HG03103 (cell line): ENCODE data around the gene ARPC1B.
"Not testable (repeated sequence)": the region's sequence is repeated elsewhere in the genome, so short reads cannot be mapped to it uniquely, and the experiment has no call there.

ENCODE experiments used
- ATAC-seq: cut with Tn5 transposase; IDR thresholded peaks from one replicate; pipeline ENCODE4 v1.9.1; 2021; ENCODE audit warnings: low read depth; ENCODE audit not compliant: unreplicated experiment

Gene ARPC1B

DNA sequence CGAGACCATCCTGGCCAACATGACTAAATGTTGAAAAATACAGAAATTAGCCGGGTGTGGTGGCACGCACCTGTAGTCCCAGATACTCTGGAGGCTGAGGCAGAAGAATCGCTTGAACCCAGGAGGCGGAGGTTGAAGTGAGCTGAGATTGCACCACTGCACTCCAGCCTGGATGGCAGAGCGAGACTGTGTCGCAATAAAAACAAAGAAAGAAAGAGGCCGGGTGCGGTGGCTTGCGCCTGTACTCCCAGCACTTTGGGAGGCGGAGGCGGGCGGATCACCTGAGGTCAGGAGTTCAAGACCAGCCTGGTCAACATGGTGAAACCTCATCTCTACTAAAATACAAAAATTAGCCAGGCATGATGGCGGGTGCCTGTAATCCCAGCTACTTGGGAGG is 12.7 kb downstream of the ARPC1B start:
- ATAC-seq, result not testable (repeated sequence)

- no peak for ATAC-seq
Measured at GRCh38 chr7:99387912-99388311, 13.4 kb downstream of the ARPC1B start.

DNA sequence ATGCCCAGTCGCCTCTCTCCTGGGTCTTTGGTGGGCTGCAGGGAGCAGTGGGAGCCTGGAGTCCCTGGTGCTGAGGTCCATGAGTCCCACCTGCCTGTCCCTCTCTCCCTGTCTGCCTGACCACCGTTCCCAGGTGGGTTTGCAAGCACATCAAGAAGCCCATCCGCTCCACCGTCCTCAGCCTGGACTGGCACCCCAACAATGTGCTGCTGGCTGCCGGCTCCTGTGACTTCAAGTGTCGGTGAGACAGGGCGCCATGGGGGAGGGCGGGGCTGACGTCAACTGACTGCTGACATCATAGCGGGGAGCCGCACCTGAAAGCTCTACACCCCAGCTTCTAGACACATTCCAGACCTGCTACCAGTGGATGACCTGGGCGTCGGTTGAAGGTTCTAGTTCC is 15.2 kb downstream of the ARPC1B start:
- ATAC-seq, result no peak

DNA sequence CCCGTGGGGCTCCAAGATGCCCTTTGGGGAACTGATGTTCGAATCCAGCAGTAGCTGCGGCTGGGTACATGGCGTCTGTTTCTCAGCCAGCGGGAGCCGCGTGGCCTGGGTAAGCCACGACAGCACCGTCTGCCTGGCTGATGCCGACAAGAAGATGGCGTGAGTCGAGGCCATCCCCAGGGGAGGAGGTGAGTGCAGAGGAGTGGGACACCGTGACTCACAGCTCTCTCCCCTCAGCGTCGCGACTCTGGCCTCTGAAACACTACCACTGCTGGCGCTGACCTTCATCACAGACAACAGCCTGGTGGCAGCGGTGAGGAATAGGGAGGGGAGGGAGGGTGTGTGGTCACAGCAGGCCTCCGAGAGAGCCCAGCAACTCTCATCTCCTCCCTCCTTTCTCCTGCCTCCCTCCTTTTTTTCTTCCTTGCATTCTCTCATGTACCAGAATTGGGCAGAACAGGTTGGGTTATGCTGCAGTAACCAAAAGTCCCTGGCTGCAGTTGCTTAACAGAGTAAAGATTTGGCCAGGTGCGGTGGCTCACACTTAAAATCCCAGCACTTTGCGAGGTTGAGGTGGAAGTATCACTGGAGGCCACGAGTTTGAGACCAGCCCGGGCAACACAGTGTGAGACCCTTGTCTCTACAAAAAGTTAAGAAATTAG is 16.5 kb downstream of the ARPC1B start:
- no peak for ATAC-seq

- ATAC-seq, result no peak
Measured at GRCh38 chr7:99392046-99392445, 17.5 kb downstream of the ARPC1B start.

- ATAC-seq, result peak; percentile 60
Measured at GRCh38 chr7:99392659-99393354, 18.3 kb downstream of the ARPC1B start.

GRCh38 chr7:99393355-99394187 is 19.0 kb downstream of the ARPC1B start:
- no peak for ATAC-seq

GRCh38 chr7:99394188-99394502 is 19.6 kb downstream of the ARPC1B start:
- ATAC-seq, result no peak

DNA sequence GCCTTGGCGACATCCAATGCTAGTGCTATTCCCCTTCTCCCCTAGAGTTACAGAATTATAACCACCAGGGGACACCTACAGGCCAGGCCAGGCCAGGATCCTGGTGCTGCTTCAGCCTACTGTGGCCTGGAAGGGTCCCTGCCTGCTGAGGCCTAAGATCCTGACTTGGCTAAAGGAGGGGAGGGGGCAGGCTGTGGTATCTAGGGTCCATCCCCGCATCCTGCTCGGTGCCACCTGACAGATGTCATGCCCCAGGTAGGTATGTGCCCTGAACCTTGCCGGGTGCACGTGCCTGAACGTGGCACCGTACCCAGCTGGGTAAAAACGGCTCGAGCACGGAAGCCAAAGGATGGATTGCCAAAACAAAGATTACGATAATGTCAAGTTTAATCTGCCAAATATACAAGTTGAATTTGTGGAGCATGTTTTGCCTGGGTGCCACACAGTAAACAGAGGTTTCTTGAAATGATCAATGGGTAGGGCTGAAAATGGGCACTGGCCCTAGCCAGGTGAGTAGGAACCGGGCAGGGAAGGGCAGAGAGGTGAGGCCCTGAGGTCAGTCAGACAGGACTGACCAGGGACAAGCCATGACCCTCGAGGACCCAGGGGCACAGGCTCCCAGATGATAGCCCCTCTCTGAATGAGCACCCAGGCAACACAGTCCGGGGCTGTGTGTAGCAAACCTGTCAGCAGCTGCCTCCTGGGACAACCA is 21.2 kb downstream of the ARPC1B start:
- no peak for ATAC-seq

DNA sequence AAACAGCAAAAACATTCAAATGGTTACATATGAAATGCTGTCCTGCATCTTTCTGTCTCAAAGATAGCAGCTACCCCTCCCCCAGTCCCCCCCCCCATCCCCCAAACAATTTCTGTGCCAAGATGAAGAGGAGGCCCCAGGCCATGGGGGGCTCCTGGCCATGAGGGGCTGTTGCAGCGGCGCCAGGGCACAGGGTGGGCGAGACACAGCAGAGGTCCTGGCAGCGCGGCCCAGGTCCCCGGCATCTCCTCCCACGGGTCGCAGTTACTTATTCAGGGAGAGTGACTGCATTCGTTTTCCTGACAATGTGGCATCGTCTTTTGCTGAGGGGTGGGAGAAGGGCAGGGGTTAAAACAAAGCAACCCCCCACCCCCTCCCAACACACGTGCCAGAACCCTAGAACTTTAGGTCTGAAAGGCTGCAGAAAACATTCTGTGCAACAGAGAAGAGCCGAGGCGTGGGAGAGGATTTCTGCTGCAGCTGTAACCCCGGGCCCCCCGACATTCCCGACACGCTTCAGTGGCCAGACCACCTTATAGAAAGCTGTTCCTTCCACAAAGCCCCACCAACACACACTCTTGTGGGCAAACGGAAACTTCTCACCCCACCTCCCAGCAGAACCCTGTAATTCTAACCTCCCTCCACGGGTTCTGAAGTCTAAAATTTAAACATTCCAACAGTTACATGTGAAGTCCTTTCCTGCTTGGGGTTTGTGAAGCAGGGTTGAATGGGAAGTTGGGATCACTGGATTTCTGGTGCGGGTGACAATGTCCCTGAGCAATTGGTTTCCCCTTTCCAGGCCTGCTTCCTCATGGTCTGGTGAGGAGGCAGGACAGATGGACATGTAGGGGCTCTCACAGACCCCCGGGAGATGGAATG is 22.1 kb downstream of the ARPC1B start:
- ATAC-seq, result no peak

DNA sequence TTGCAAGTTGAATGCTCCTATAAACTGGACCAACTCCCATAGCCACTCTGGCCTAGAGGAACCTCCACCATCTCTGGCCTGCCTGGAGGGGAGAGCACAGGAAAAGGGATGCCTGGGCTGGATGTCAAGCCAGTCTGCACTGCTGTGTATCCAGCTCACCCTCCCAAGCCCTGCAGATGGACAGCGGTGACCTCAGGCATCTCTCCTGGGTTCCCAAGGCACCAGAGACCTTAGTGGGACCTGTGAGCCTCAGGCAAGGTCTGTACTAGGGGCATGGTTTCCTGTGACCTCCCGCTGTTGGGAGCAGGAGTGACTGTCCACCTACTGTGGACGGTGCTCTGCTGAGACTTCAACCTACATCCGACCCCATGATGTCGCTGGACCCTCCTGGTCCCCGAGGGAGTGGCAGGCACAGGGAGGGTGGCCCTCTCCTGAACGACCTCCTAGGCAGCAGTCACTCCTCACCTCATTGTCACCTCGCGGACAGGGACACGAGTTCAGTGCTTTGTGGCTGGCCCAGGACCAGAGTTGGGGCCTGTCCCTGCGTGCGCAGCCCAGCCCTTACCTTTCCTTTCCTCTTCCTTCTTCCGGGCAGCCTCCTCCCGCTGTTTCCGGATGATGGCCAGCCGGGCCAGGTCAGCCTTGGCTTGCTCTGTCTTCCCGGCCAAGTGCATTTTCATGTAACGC is 22.9 kb downstream of the ARPC1B start:
- no peak for ATAC-seq

GRCh38 chr7:99398891-99399445 is 24.4 kb downstream of the ARPC1B start:
- ATAC-seq, result no peak

DNA sequence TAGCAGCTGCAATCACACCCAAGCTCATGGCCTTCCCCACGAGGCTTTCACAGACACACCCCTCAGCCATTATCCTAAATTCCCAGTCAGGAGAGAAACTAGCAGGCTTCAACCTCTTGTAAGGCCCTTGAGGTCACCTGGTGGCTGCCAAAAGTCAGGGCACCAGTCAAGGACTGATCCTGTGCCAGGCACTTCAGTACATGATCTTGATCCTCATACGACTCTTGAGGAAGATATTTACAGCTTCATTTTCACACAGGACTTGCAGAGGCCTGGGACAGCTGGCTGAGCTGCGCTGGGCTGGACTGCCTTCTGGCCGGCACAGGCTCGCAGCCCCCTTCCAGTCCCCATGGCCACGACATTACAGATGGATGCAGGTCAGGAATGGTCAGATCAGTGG is 25.1 kb downstream of the ARPC1B start:
- ATAC-seq, result no peak

GRCh38 chr7:99402854-99403253 is 28.3 kb downstream of the ARPC1B start:
- ATAC-seq, result no peak

DNA sequence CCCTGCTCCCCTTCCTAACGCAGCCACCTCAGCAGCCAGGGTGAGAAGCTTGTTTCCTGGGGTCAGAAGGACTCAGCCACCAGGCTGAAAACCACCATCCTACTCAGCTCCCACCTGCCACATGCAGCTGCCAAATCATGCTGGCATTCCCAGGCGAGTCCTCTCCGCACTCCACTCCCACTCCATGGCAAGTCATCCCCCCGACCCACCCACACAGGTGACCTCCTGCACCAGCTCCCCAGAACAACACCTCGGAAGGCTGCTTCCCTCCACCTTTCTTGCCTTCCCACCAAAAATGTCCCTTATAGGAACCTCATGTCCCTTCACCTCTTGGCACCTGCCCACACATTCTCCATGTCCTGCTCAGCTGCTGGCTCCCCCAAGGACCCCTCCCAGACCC is 29.2 kb downstream of the ARPC1B start:
- no peak for ATAC-seq

DNA sequence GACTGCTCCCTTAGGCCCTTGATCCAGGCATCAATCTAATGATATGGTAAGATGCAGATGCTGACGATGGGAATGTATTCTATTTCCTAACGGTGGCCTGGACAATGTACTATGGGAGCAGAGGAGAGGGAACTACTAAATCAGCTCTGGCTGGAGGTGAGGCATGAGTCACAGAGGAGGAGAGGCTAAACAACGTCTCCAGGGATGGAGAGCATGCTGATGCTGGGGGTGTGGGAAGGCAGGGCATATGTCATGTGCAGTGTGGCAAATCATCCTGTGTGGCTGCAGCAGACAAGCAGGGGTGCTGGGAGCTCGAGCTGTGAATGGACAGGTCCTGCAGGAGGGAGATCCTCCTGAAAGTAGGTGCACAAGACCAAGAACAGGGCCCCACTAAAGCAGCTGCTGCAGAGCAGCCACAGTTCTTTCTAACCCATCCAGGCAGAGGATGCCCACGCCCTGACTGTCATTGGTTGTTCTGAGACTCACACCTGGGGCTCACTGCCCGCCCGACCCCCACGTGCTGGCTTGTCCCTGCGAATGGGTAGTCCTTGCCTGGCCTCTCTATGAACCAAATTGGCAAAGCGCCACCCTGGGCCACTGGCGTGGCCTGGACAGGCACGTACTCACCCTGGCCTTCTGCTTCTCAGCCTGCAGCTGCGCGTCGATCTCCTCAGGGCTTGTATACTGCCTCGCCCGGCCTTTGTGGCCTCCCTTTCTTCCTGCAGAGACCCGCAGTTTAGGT is 29.9 kb downstream of the ARPC1B start:
- ATAC-seq, result no peak

- ATAC-seq, result no peak
Measured at GRCh38 chr7:99404977-99405320, 30.4 kb downstream of the ARPC1B start.

DNA sequence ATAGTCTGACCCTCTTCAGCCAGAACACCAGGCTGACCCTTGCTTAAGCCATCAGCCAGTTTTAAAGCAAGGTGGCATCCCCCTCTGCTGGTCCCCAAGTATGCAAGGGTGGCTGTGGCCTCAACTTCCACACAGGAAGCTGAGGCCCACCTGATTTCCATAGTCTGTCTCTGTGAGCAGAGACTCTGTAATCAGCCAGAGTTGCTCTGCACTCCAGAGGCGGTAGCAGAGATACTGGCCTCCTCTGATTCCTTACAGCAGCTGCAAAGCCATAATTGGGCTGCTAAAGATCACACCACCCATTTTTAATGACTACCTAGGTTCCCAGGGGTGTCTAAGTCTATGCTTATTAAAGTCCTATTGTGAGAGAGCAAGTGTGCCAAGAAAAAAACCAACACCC is 32.0 kb downstream of the ARPC1B start:
- no peak for ATAC-seq
